PC-3 (cell line): ENCODE measurements around the gene BRD9. TPM values are rescaled to one million over a fixed set of nuclear protein-coding genes. Genes with fewer than 3 reads are reported as not detected.

Source experiments
- ATAC-seq: fragments of 200-7000 bp; cut with Tn5 transposase; 2 replicates; pipeline ENCODE4 v1.9.1; 2020; ENCODE audit warnings: mild to moderate bottlenecking, moderate library complexity
- BruUV-seq: library from RNA; stranded (reverse); fragments of 400-500 nt; replicated peaks from 2 replicates; lab custom pipeline; 2021; lab: Mats Ljungman, UMichigan
- CTCF ChIA-PET: fragments of 300-600 bp; sonication (Branson Sonifier 250); formaldehyde crosslinking; loops from one replicate; lab custom pipeline; 2022; ENCODE audit warnings: antibody characterized with exemption; lab: Charles Lee
- POLR2A ChIA-PET: fragments of 300-600 bp; sonication (Branson Sonifier 250); formaldehyde crosslinking; loops from one replicate; lab custom pipeline; 2022; ENCODE audit warnings: antibody characterized with exemption; ENCODE audit not compliant: unreplicated experiment; lab: Charles Lee
- DNase-seq: peaks from one replicate; pipeline ENCODE4 v3.0.0-alpha.2; 2015
- H2AFZ ChIP-seq: fragments of 300-600 bp; sonication (generic); 2 replicates; pipeline ENCODE4 v1.6.0; 2016; ENCODE audit warnings: antibody characterized with exemption, low read length
- H3F3A ChIP-seq: fragments of 300-600 bp; sonication (generic); one replicate; pipeline ENCODE4 v1.6.0; 2017; ENCODE audit warnings: antibody characterized with exemption, low read length, control low read depth, mild to moderate bottlenecking; ENCODE audit not compliant: unreplicated experiment
- H3K27ac ChIP-seq: fragments of 300-600 bp; sonication (generic); 2 replicates; pipeline ENCODE4 v1.5.1; 2016; ENCODE audit warnings: mild to moderate bottlenecking, low read length
- H3K27me3 ChIP-seq: fragments of 300-600 bp; sonication (generic); 2 replicates; pipeline ENCODE4 v1.6.1; 2016; ENCODE audit warnings: low read length, mixed read lengths
- H3K36me3 ChIP-seq: fragments of 300-600 bp; sonication (generic); 2 replicates; pipeline ENCODE4 v1.6.1; 2016; ENCODE audit warnings: low read depth, mixed run types, low read length, mixed read lengths
- H3K4me1 ChIP-seq: fragments of 300-600 bp; sonication (generic); 2 replicates; pipeline ENCODE4 v1.5.1; 2016; ENCODE audit warnings: low read length; ENCODE audit not compliant: insufficient read depth
- H3K4me2 ChIP-seq: fragments of 300-600 bp; sonication (generic); 2 replicates; pipeline ENCODE4 v1.6.0; 2016; ENCODE audit warnings: low read length
- H3K4me3 ChIP-seq: fragments of 300-600 bp; sonication (generic); 2 replicates; pipeline ENCODE4 v1.5.1; 2016; ENCODE audit warnings: mild to moderate bottlenecking, low read length, mixed read lengths
- H3K79me2 ChIP-seq: fragments of 300-600 bp; sonication (generic); 2 replicates; pipeline ENCODE4 v1.6.1; 2017; ENCODE audit warnings: low read length, mixed read lengths
- H3K9ac ChIP-seq: fragments of 300-600 bp; sonication (generic); 2 replicates; pipeline ENCODE4 v1.6.0; 2016; ENCODE audit warnings: mild to moderate bottlenecking, low read length
- H3K9me2 ChIP-seq: fragments of 300-600 bp; sonication (generic); replicated peaks from 2 replicates; pipeline ENCODE4 v1.6.1; 2016; ENCODE audit warnings: mixed run types, low read length, mixed read lengths
- H3K9me3 ChIP-seq: fragments of 300-600 bp; sonication (generic); 2 replicates; pipeline ENCODE4 v1.6.1; 2016; ENCODE audit warnings: low read length, mixed read lengths
- H4K20me1 ChIP-seq: fragments of 300-600 bp; sonication (generic); 2 replicates; pipeline ENCODE4 v1.6.1; 2016; ENCODE audit warnings: low read length, mixed read lengths
- EZH2 ChIP-seq: fragments of 300-600 bp; sonication (generic); IDR thresholded peaks from one replicate; pipeline ENCODE4 v1.6.1; 2017; ENCODE audit warnings: antibody characterized with exemption, mild to moderate bottlenecking, low read length; ENCODE audit not compliant: unreplicated experiment
- EZH2phosphoT487 ChIP-seq: fragments of 300-600 bp; sonication (generic); IDR thresholded peaks from 2 replicates; pipeline ENCODE4 v1.6.1; 2018; ENCODE audit warnings: mild to moderate bottlenecking, antibody characterized with exemption, low read length, borderline replicate concordance
- intact Hi-C: fragments of 100-400 bp; cut with micrococcal nuclease; formaldehyde crosslinking; loops from 2 replicates; pipeline ENCODE4 v1.9.0; 2023
- total RNA-seq: library from RNA; depleted of rRNA; stranded (reverse); fragments of >200 nt; gene quantifications from 2 replicates; pipeline ENCODE4 v1.2.3, GENCODE V29; 2014
- TF ChIP-seq, protein P1 (sequence below): fragments of 300-600 bp; sonication (generic); conservative IDR thresholded peaks from 2 replicates; pipeline ENCODE4 v1.5.1; 2017; ENCODE audit warnings: antibody characterized with exemption, low read depth, mild to moderate bottlenecking, low read length

Gene BRD9
- total RNA-seq, 1 experiment from 2014 or later, result 50.4 TPM

DNA sequence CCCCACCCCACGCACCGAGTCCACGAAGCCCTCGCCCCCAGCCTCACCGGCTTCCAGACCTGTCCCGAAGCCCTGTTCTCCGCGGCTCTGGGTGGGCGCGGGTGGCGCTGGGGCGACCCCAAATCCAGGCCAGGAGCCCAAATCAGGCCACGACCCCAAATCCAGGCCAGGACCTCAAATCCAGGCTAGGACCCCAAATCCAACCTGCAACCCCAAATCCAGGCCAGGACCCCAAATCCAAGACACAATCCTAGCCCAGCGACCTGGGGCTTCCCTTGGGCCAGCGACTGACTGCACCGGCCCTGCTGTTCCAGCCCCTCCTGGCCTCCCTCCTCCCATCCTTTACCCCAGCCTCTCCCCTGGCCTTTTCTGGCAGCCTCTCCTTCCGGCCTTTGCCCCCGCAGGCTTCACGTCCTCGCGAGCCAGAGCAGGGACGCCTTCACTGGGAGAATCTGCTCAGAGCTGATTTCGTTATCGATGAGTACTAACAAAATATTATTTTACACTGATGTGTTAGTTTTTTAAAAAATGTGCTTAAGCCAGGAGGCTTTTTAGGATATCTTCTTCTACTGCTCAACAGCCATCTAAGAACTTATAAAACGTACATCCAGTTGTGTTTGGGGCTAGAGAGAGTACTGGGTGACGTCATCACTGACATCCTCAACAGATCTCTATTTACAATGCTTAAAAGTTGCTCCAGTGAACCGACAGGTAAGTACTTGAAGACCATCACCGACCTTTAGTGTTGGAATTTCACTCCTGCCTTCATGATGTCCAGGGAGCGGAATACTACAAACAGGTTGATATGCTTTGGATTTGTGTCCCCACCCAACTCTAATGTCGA lies 34.8 kb upstream of the BRD9 start:
- H3K36me3 ChIP-seq, result no peaks in the 10 kb centered on the region
- H3K79me2 ChIP-seq, result no peaks in the 10 kb centered on the region
- H3F3A ChIP-seq, result no peaks in the 10 kb centered on the region
- intact Hi-C loops, result loop anchor here (10.0 kb wide), 1 partner anchor 717 kb away; no protein-coding TSS in a partner anchor
- H3K27me3 ChIP-seq, result no peaks in the 10 kb centered on the region
- CTCF ChIA-PET, result interaction anchor here (0.5 kb wide), 1 partner anchor 44 kb away, joined by 3 read pairs; no protein-coding TSS in a partner anchor
- POLR2A ChIA-PET, result no interaction called here
- no peak overlapping the region for H3K4me3 ChIP-seq
- H3K27ac ChIP-seq, result no peak overlapping the region
- no peak for ATAC-seq
- no peak for DNase-seq
- TF ChIP-seq EZH2 (no peak), EZH2phosphoT487 (no peak)
- TF ChIP-seq, protein P1, sequence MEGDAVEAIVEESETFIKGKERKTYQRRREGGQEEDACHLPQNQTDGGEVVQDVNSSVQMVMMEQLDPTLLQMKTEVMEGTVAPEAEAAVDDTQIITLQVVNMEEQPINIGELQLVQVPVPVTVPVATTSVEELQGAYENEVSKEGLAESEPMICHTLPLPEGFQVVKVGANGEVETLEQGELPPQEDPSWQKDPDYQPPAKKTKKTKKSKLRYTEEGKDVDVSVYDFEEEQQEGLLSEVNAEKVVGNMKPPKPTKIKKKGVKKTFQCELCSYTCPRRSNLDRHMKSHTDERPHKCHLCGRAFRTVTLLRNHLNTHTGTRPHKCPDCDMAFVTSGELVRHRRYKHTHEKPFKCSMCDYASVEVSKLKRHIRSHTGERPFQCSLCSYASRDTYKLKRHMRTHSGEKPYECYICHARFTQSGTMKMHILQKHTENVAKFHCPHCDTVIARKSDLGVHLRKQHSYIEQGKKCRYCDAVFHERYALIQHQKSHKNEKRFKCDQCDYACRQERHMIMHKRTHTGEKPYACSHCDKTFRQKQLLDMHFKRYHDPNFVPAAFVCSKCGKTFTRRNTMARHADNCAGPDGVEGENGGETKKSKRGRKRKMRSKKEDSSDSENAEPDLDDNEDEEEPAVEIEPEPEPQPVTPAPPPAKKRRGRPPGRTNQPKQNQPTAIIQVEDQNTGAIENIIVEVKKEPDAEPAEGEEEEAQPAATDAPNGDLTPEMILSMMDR, result no peak
- H4K20me1 ChIP-seq, result no peaks in the 10 kb centered on the region
- H3K9ac ChIP-seq, result no peak overlapping the region
- H2AFZ ChIP-seq, result no peak overlapping the region
- H3K9me2 ChIP-seq, result no peaks in the 10 kb centered on the region
- BruUV-seq, result no TSS peak
- H3K9me3 ChIP-seq, result no peaks in the 10 kb centered on the region
- H3K4me1 ChIP-seq, result peaks cover 23% of the 10 kb centered on the region
- H3K4me2 ChIP-seq, result no peak overlapping the region

DNA sequence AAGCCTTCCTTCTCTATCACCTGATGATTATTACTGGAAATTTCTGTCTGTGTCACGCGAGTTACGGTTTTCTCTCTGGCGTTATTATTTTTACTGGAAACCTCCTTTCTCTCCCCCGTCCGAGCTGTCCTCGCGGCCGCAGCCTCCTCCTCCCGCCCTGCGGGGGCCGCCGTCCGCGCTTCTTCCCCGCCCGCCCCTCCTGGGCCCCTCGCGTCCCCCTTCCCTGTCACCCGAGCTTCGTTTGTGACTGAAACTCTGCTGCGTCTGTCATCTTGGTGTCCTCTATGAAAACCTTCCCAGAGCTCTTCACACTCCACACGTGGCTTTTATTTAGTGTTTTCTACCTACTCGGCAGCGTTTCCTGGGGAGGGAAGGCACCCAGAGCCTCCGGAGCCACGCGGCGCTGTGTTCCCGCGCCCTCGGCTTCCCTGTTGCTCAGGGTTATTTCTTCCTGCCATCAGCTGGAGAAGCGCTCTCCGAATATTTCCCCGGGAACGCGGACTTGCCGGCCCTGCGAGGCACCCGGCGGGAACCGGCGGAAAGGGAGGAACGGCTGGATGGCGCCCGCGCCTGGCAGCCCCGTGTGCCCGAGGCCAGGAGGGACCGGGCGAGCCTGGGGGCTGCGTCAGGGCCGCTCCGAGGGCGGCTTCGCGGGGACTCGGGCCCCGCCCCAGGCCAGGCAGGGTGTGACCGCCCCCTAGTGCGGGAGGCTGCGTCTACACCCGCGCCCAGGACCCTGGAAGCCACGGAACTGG lies 34.0 kb upstream of the BRD9 start:
- Histone ChIP-seq H3K36me3 (no peaks in the 10 kb centered on the region), H3K4me1 (peaks cover 15% of the 10 kb centered on the region), H3K4me3 (no peak overlapping the region), H3F3A (no peaks in the 10 kb centered on the region), H3K9ac (no peak overlapping the region), H3K9me3 (no peaks in the 10 kb centered on the region), H4K20me1 (no peaks in the 10 kb centered on the region), H3K9me2 (no peaks in the 10 kb centered on the region), H3K4me2 (no peak overlapping the region), H2AFZ (no peak overlapping the region), H3K27ac (no peak overlapping the region), H3K27me3 (no peaks in the 10 kb centered on the region), H3K79me2 (no peaks in the 10 kb centered on the region)
- ChIA-PET POLR2A (no interaction called here), CTCF (interaction anchor here (0.5 kb wide), 1 partner anchor 44 kb away, joined by 3 read pairs; no protein-coding TSS in a partner anchor)
- no peak for DNase-seq
- TF ChIP-seq, protein P1, result no peak
- TF ChIP-seq EZH2, result no peak
- TF ChIP-seq EZH2phosphoT487, result no peak
- no TSS peak for BruUV-seq
- no peak for ATAC-seq
- intact Hi-C loops, result loop anchor here (10.0 kb wide), 1 partner anchor 718 kb away; no protein-coding TSS in a partner anchor
